ENCODE data around the gene MAGI1. TPM values are rescaled to one million over a fixed set of nuclear protein-coding genes. Genes with fewer than 3 reads are reported as not detected.

MAGI1 gene
- polyA plus RNA-seq, 1 of the 3 experiments (the other 2 are of a cell fraction), result 10.3 TPM

DNA sequence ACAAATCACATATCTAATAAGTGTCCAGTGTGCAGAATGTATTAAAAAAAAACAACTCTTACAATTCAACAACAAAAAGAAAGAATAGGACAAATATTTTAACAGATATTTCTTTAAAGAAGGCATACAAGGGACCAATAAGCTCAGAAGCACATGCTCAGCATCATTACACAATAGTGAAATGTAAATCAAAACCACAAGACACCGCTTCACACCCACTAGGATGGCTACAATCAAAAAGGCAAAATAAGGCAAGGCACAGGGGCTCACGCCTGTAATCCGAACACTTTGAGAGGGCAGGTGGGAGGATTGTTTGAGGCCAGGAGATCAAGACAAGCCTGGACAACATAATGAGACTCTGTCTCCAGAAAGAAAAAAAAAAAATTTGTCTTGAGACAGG is 255.6 kb downstream of the MAGI1 start (continued):
- TF ChIP-seq REST (IDR thresholded peaks at IDR 0.05; ENCODE audit: low read depth, low read length), result no peak
- no peak for TF ChIP-seq JUND (IDR thresholded peaks at IDR 0.05)

DNA sequence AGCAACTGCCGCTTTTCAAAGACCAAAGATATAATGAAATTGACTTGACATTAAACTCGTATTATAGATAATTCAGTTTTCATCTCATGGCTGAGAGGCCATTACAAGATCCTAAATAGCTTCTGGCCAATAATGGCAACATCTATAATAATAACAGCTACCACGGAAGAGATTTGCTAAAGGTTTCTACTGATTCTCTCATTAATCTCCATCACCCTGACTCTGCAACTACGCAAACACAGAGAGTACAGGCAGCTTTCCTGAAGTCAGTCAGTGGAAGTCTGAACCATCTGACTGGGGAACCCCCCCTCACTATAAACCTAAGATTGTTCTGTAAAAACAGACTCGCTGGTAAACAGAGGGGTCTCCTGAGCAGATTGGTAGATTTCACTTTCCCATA is 257.1 kb downstream of the MAGI1 start:
- POLR2A ChIA-PET, result no interaction called here
- Histone ChIP-seq H3K4me2 (no peak overlapping the region), H3K4me1 (ENCODE audit: control insufficient read depth in 1 of 2, insufficient read depth in 2 of 2, low read depth in 1 of 2, low read length in 1 of 2) (peaks cover 6 to 11% of the 10 kb centered on the region in 2 experiments), H3K27me3 (ENCODE audit: insufficient read depth) (no peaks in the 10 kb centered on the region), H3K9me2 (no peaks in the 10 kb centered on the region), H3K9ac (no peak overlapping the region), H3K9me3 (no peaks in the 10 kb centered on the region), H4K20me1 (ENCODE audit: insufficient read depth) (peaks cover 3% of the 10 kb centered on the region; the same call in 1 of the 2 replicates), H2AFZ (ENCODE audit: low read depth) (no peak overlapping the region), H3K79me2 (ENCODE audit: insufficient read depth) (peaks cover 19% of the 10 kb centered on the region), H3K4me3 (ENCODE audit: low read depth in 2 of 2, low read length in 1 of 2) (no peak overlapping the region), H3F3A (replicated peaks; ENCODE audit: insufficient read depth) (peaks cover 12% of the 10 kb centered on the region), H3K27ac (ENCODE audit: low read depth in 2 of 2, low read length in 1 of 2) (no peak overlapping the region), H3K36me3 (replicated peaks in 1 of 2; ENCODE audit: control insufficient read depth in 1 of 2, insufficient read depth in 2 of 2, low read length in 1 of 2) (no peaks in the 10 kb centered on the region)
- CTCF ChIA-PET, result no interaction called here
- DNase-seq, result no peak
- TF ChIP-seq ELF1 (IDR thresholded peaks at IDR 0.05) (no peak), TEAD4 (IDR thresholded peaks at IDR 0.05; ENCODE audit: borderline replicate concordance, insufficient read depth) (no peak), IRF3 (IDR thresholded peaks at IDR 0.05; ENCODE audit: low read depth, low read length) (no peak)
- TF ChIP-seq, protein P1, sequence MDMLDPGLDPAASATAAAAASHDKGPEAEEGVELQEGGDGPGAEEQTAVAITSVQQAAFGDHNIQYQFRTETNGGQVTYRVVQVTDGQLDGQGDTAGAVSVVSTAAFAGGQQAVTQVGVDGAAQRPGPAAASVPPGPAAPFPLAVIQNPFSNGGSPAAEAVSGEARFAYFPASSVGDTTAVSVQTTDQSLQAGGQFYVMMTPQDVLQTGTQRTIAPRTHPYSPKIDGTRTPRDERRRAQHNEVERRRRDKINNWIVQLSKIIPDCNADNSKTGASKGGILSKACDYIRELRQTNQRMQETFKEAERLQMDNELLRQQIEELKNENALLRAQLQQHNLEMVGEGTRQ (IDR thresholded peaks at IDR 0.05; ENCODE audit: borderline replicate concordance, low read depth, low read length), result no peak
- WGBS (ENCODE audit: low lambda C conversion rate), result 93% methylated on average over 5 of the region's 5 CpGs

DNA sequence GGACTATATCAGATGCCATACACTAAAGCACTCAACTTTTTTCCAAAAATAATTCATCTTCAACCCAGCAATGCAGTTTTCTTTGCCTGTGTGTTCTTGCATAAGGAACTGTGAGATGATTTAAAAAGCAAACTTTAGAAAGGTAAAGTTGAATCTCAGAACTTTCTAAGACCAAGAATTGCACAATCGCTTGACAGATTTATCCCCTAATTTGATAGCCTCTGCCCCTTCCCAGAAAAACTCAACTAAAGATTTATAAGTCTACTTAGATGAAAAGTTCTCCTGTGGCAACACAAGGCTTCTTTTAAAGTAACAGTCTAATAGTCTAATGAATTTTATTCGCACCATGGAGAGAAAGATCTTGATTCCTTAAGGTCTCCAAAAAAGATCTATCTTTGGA is 259.3 kb downstream of the MAGI1 start:
- H3K9me3 ChIP-seq, result no peaks in the 10 kb centered on the region
- no peak overlapping the region for H2AFZ ChIP-seq (ENCODE audit: low read depth)
- peaks cover 9% of the 10 kb centered on the region; the same call in 1 of the 2 replicates for H4K20me1 ChIP-seq (ENCODE audit: insufficient read depth)
- peaks cover 15% of the 10 kb centered on the region for H3F3A ChIP-seq (replicated peaks; ENCODE audit: insufficient read depth)
- ChIA-PET CTCF (no interaction called here), POLR2A (no interaction called here)
- no peaks in the 10 kb centered on the region for H3K36me3 ChIP-seq (replicated peaks in 1 of 2; ENCODE audit: control insufficient read depth in 1 of 2, insufficient read depth in 2 of 2, low read length in 1 of 2)
- no peak for TF ChIP-seq TEAD4 (IDR thresholded peaks at IDR 0.05; ENCODE audit: borderline replicate concordance, insufficient read depth)
- TF ChIP-seq EP300 (IDR thresholded peaks at IDR 0.05; ENCODE audit: borderline replicate concordance in 1 of 2, low read depth in 1 of 2, low read length in 1 of 2), result no peak
- TF ChIP-seq SMC3 (IDR thresholded peaks at IDR 0.05; ENCODE audit: low read depth, low read length), result no peak
- no peak for TF ChIP-seq ELF1 (IDR thresholded peaks at IDR 0.05)
- no peak for TF ChIP-seq MXI1 (IDR thresholded peaks at IDR 0.05; ENCODE audit: low read depth, low read length)
- TF ChIP-seq JUND (IDR thresholded peaks at IDR 0.05), result no peak
- TF ChIP-seq RAD21 (IDR thresholded peaks at IDR 0.05; ENCODE audit: low read length), result no peak
- no peak for TF ChIP-seq RXRA (IDR thresholded peaks at IDR 0.05; ENCODE audit: borderline replicate concordance, low read depth)
- no peak for TF ChIP-seq GABPA (IDR thresholded peaks at IDR 0.05; ENCODE audit: low read depth)
- H3K4me3 ChIP-seq (ENCODE audit: low read depth in 2 of 2, low read length in 1 of 2), result no peak overlapping the region
- no peaks in the 10 kb centered on the region for H3K9me2 ChIP-seq
- no peak overlapping the region for H3K4me2 ChIP-seq
- no peak overlapping the region for H3K27ac ChIP-seq (ENCODE audit: low read depth in 2 of 2, low read length in 1 of 2)
- H3K9ac ChIP-seq, result no peak overlapping the region
- WGBS (ENCODE audit: low lambda C conversion rate), result 96% methylated on average over 2 of the region's 2 CpGs
- H3K4me1 ChIP-seq (ENCODE audit: control insufficient read depth in 1 of 2, insufficient read depth in 2 of 2, low read depth in 1 of 2, low read length in 1 of 2), result peaks cover 11 to 13% of the 10 kb centered on the region in 2 experiments
- DNase-seq, result no peak
- H3K27me3 ChIP-seq (ENCODE audit: insufficient read depth), result no peaks in the 10 kb centered on the region
- H3K79me2 ChIP-seq (ENCODE audit: insufficient read depth), result peaks cover 18% of the 10 kb centered on the region

All from SK-N-SH (cell line).